HG03039 (cell line): Measurements from ENCODE around the gene HTR3C.

Experiments
- ATAC-seq: cut with Tn5 transposase; IDR thresholded peaks from one replicate; pipeline ENCODE4 v1.9.1; 2021; ENCODE audit warnings: mild to moderate bottlenecking, moderate library complexity; ENCODE audit not compliant: unreplicated experiment

Gene HTR3C

GRCh38 chr3:184082465-184082864, 29.6 kb downstream of the HTR3C start:
- ATAC-seq, result no peak

GRCh38 chr3:184085389-184085852, 32.6 kb downstream of the HTR3C start:
- ATAC-seq, result no peak

- ATAC-seq, result no peak
These were observed 39.4 kb downstream of the HTR3C start for GRCh38 chr3:184092199-184092598.

- ATAC-seq, result no peak
These were observed 44.0 kb downstream of the HTR3C start, which contains the start of gene HTR3E for GRCh38 chr3:184096811-184097383. TSS of gene HTR3E (plus strand) at chr3:184097064. CDS start at chr3:184097530, 466 bp downstream.

GRCh38 chr3:184097556-184097955, 44.7 kb downstream of the HTR3C start:
- ATAC-seq, result no peak

- ATAC-seq, result no peak
These were observed 47.2 kb downstream of the HTR3C start for GRCh38 chr3:184099806-184100686.
